HG02642 (cell line): ENCODE results near the gene FXYD4.
A peak's percentile ranks its signal among the peaks of the same experiment; 100 is the strongest.
"Not testable (repeated sequence)": the region's sequence is repeated elsewhere in the genome, so short reads cannot be mapped to it uniquely, and the experiment has no call there.

Experiments
- ATAC-seq: cut with Tn5 transposase; IDR thresholded peaks from one replicate; pipeline ENCODE4 v1.9.1; 2021; ENCODE audit warnings: mild to moderate bottlenecking; ENCODE audit not compliant: unreplicated experiment, poor library complexity

Gene FXYD4

GRCh38 chr10:43392748-43393147 is 21.3 kb downstream of the FXYD4 start:
- no peak for ATAC-seq

- ATAC-seq: not testable (repeated sequence)
Measured at GRCh38 chr10:43393186-43393585, 21.8 kb downstream of the FXYD4 start.

GRCh38 chr10:43393606-43394360 is 22.3 kb downstream of the FXYD4 start:
- no peak for ATAC-seq

GRCh38 chr10:43394868-43395267 is 23.4 kb downstream of the FXYD4 start:
- ATAC-seq: no peak

- ATAC-seq: no peak
Measured at GRCh38 chr10:43395571-43396060, 24.2 kb downstream of the FXYD4 start.

- peak; percentile 63 for ATAC-seq
Measured at GRCh38 chr10:43396061-43396927, 24.9 kb downstream of the FXYD4 start.

GRCh38 chr10:43396928-43397624 is 25.6 kb downstream of the FXYD4 start:
- ATAC-seq: peak; percentile 86

GRCh38 chr10:43398939-43399319 is 27.5 kb downstream of the FXYD4 start:
- no peak for ATAC-seq

- ATAC-seq: no peak
Measured at GRCh38 chr10:43399320-43400310, 28.2 kb downstream of the FXYD4 start.

GRCh38 chr10:43401627-43402026 is 30.2 kb downstream of the FXYD4 start:
- ATAC-seq: no peak

- ATAC-seq: no peak
Measured at GRCh38 chr10:43402176-43402575, 30.7 kb downstream of the FXYD4 start.

GRCh38 chr10:43402880-43403452 is 31.5 kb downstream of the FXYD4 start:
- no peak for ATAC-seq

GRCh38 chr10:43403911-43404703 is 32.7 kb downstream of the FXYD4 start:
- no peak for ATAC-seq

GRCh38 chr10:43404704-43405084 is 33.3 kb downstream of the FXYD4 start:
- ATAC-seq: no peak

- peak; percentile 29 for ATAC-seq
Measured at GRCh38 chr10:43407148-43407575, 35.7 kb downstream of the FXYD4 start.

- ATAC-seq: peak; percentile 51
Measured at GRCh38 chr10:43407576-43408330, 36.3 kb downstream of the FXYD4 start.

- ATAC-seq: peak; percentile 3
Measured at GRCh38 chr10:43408331-43408709, 36.9 kb downstream of the FXYD4 start.
